ENCODE data around the gene RASGEF1C.

DNA sequence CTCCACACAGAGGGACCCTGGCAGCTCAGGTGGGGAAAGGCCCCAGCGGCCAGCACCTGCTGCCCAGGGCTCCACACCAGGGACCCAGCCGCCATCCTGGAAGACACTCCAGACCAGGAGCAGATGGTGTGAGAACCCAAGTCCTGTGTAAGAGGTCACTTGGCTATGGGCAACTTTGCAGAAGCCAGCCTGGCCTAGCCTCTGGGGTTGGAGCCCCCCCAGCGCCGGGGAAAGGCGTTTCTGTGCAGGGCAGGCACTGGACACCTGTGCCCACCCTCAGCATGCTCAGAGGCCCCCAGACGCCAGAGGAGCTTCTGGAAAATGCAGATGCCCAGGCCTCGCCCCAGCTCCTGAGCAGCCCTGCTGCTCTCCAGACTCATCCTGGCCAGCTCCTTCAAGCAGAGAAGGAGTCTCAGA is 34.0 kb downstream of the RASGEF1C start:
- no peak for TF ChIP-seq TAF1 (IDR thresholded peaks at IDR 0.05; ENCODE audit: borderline replicate concordance, insufficient read depth, low read length)
- TF ChIP-seq POLR2AphosphoS5 (IDR thresholded peaks at IDR 0.05; ENCODE audit: low read depth, low read length), result no peak
- no peak for TF ChIP-seq SIN3A (IDR thresholded peaks at IDR 0.05; ENCODE audit: borderline replicate concordance, insufficient read depth, low read length)
- TF ChIP-seq, protein P1, sequence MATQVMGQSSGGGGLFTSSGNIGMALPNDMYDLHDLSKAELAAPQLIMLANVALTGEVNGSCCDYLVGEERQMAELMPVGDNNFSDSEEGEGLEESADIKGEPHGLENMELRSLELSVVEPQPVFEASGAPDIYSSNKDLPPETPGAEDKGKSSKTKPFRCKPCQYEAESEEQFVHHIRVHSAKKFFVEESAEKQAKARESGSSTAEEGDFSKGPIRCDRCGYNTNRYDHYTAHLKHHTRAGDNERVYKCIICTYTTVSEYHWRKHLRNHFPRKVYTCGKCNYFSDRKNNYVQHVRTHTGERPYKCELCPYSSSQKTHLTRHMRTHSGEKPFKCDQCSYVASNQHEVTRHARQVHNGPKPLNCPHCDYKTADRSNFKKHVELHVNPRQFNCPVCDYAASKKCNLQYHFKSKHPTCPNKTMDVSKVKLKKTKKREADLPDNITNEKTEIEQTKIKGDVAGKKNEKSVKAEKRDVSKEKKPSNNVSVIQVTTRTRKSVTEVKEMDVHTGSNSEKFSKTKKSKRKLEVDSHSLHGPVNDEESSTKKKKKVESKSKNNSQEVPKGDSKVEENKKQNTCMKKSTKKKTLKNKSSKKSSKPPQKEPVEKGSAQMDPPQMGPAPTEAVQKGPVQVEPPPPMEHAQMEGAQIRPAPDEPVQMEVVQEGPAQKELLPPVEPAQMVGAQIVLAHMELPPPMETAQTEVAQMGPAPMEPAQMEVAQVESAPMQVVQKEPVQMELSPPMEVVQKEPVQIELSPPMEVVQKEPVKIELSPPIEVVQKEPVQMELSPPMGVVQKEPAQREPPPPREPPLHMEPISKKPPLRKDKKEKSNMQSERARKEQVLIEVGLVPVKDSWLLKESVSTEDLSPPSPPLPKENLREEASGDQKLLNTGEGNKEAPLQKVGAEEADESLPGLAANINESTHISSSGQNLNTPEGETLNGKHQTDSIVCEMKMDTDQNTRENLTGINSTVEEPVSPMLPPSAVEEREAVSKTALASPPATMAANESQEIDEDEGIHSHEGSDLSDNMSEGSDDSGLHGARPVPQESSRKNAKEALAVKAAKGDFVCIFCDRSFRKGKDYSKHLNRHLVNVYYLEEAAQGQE (IDR thresholded peaks at IDR 0.05; ENCODE audit: insufficient read depth in 1 of 2, low read depth in 2 of 2, low read length in 2 of 2), result no peak
- TF ChIP-seq FOXP2 (optimal IDR thresholded peaks at IDR 0.05; ENCODE audit: borderline replicate concordance, extremely low read depth, extremely low read length, insufficient read depth), result no peak

Measured in PFSK-1 (cell line).